Mesenchymal stem cell (in vitro differentiated cells and primary cell): Measurements from ENCODE around the gene PRRG2.

Experiments used
- DNase-seq: peaks from one replicate; pipeline ENCODE4 v3.0.0-alpha.2; 2013
- H2AFZ ChIP-seq: one replicate; pipeline ENCODE4 v1.6.1; 2013; ENCODE audit warnings: low read depth, mild to moderate bottlenecking, control low read depth, inconsistent platforms, low read length, moderate library complexity
- H2AK5ac ChIP-seq: 2 replicates; pipeline ENCODE4 v1.6.1; 2013; ENCODE audit warnings: low read length, moderate library complexity, mild to moderate bottlenecking, inconsistent platforms; ENCODE audit not compliant: severe bottlenecking
- H2BK120ac ChIP-seq: one replicate; pipeline ENCODE4 v1.6.1; 2013; ENCODE audit warnings: low read depth, mild to moderate bottlenecking, inconsistent platforms, low read length, moderate library complexity
- H2BK12ac ChIP-seq, 2 experiments: one replicate each; pipeline ENCODE4 v1.6.1; 2013; ENCODE audit warnings: inconsistent platforms in 2 of 2, low read length in 2 of 2, mild to moderate bottlenecking in 2 of 2, moderate library complexity in 2 of 2, control low read depth in 1 of 2
- H2BK15ac ChIP-seq: one replicate; pipeline ENCODE4 v1.6.1; 2013; ENCODE audit warnings: mild to moderate bottlenecking, low read depth, inconsistent platforms; ENCODE audit not compliant: poor library complexity, severe bottlenecking
- H2BK5ac ChIP-seq: 2 replicates; pipeline ENCODE4 v1.6.1; 2013; ENCODE audit warnings: low read depth, mild to moderate bottlenecking, low read length, control low read depth, inconsistent platforms; ENCODE audit not compliant: poor library complexity, severe bottlenecking
- H3K14ac ChIP-seq, 2 experiments: one replicate each; pipeline ENCODE4 v1.6.1; 2013; ENCODE audit warnings: inconsistent platforms in 2 of 2, low read length in 2 of 2, control low read depth in 1 of 2, mild to moderate bottlenecking in 1 of 2, moderate library complexity in 1 of 2
- H3K18ac ChIP-seq, 2 experiments: one replicate each; pipeline ENCODE4 v1.6.1; 2013; ENCODE audit warnings: inconsistent platforms in 2 of 2, low read length in 2 of 2, control low read depth in 1 of 2, low read depth in 1 of 2, mild to moderate bottlenecking in 1 of 2
- H3K23ac ChIP-seq, 2 experiments: one replicate each; pipeline ENCODE4 v1.6.1; 2013; ENCODE audit warnings: inconsistent platforms in 2 of 2, low read length in 2 of 2, mild to moderate bottlenecking in 2 of 2, moderate library complexity in 2 of 2, control low read depth in 1 of 2
- H3K27ac ChIP-seq: 2 replicates; pipeline ENCODE4 v1.5.1; 2013; ENCODE audit warnings: mild to moderate bottlenecking, moderate library complexity, low read length, control low read depth, inconsistent platforms; ENCODE audit not compliant: poor library complexity, severe bottlenecking
- H3K27me3 ChIP-seq, 2 experiments: 2 replicates each; pipeline versions ENCODE4 v1.6.1 to v1.7.0; 2013; ENCODE audit warnings: low read length in 2 of 2, mild to moderate bottlenecking in 2 of 2, moderate library complexity in 2 of 2, control low read depth in 1 of 2, inconsistent platforms in 1 of 2; ENCODE audit not compliant: control insufficient read depth in 1 of 2, insufficient read depth in 1 of 2
- H3K36me3 ChIP-seq, 2 experiments: 2 replicates each; pipeline versions ENCODE4 v1.6.1 to v1.7.0; 2013; ENCODE audit warnings: low read length in 2 of 2, control low read depth in 1 of 2, inconsistent platforms in 1 of 2, low read depth in 1 of 2, mild to moderate bottlenecking in 1 of 2; ENCODE audit not compliant: insufficient read depth in 2 of 2, control insufficient read depth in 1 of 2
- H3K4ac ChIP-seq, 2 experiments: one replicate each; pipeline ENCODE4 v1.6.1; 2013; ENCODE audit warnings: inconsistent platforms in 2 of 2, low read length in 2 of 2, mild to moderate bottlenecking in 2 of 2, moderate library complexity in 2 of 2, control low read depth in 1 of 2, low read depth in 1 of 2
- H3K4me1 ChIP-seq: 2 replicates; pipeline ENCODE4 v1.6.1; 2013; ENCODE audit warnings: low read depth, low read length, control low read depth; ENCODE audit not compliant: control insufficient read depth, insufficient read depth
- H3K4me2 ChIP-seq: 2 replicates; pipeline ENCODE4 v1.6.1; 2013; ENCODE audit warnings: low read length, mild to moderate bottlenecking, inconsistent platforms; ENCODE audit not compliant: poor library complexity, severe bottlenecking
- H3K4me3 ChIP-seq, 2 experiments: 2 replicates each; pipeline versions ENCODE4 v1.5.1 to v1.7.0; 2013; ENCODE audit warnings: low read length in 2 of 2, mild to moderate bottlenecking in 2 of 2, control low read depth in 1 of 2, low read depth in 1 of 2; ENCODE audit not compliant: insufficient read depth in 1 of 2
- H3K79me1 ChIP-seq: replicated peaks from 2 replicates; pipeline ENCODE4 v1.6.1; 2013; ENCODE audit warnings: mild to moderate bottlenecking, control low read depth, low read length, inconsistent platforms; ENCODE audit not compliant: poor library complexity, severe bottlenecking
- H3K9ac ChIP-seq: 2 replicates; pipeline ENCODE4 v1.7.0; 2013; ENCODE audit warnings: mild to moderate bottlenecking, low read length, moderate library complexity
- H3K9me3 ChIP-seq: 2 replicates; pipeline ENCODE4 v1.7.0; 2013; ENCODE audit warnings: mild to moderate bottlenecking, low read length; ENCODE audit not compliant: control insufficient read depth
- H4K8ac ChIP-seq: one replicate; pipeline ENCODE4 v1.6.1; 2013; ENCODE audit warnings: inconsistent platforms, mild to moderate bottlenecking, low read length, moderate library complexity
- H4K91ac ChIP-seq: one replicate; pipeline ENCODE4 v1.6.1; 2013; ENCODE audit warnings: mild to moderate bottlenecking, low read length, inconsistent platforms
- WGBS: methylation state at CpG from one replicate; pipeline ENCODE4 v1.1.7; 2013; ENCODE audit warnings: mixed read lengths; 5-methylcytosine and 5-hydroxymethylcytosine counted together

PRRG2 gene

DNA sequence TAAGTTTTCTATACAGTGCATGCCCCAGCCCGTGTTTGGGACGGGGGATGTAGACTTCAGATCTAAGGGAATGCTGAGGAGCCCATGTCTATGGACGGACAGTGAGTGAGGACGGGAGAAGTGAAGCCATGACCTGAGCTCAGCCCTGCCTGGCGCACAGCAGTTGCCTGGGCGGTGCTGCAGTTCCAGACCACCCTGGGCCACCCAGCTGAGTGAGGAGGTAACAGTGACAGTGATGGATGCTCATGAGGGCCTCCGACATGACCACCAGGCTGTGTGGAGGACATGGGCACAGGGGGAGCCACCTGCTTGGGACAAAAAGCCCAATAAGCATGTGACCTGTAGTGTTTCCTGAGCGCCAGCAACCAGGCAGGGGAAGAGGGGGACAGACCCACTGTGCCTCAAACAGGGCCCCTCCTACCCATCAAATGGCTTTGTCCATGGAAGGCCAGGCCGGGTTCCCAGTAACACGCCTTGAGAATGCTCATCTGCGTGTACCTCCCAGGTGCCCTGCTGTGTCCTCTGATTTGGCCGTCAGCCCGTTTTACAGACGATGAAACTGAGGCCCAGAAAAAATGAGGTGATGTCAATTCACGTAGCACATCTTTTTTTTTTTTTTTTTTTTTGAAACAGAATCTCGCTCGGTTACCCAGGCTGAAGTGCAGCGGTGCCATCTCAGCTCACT lies 23.3 kb upstream of the PRRG2 start:
- H2AK5ac ChIP-seq = no peak overlapping the region
- H3K36me3 ChIP-seq = peaks cover 59 to 68% of the 10 kb centered on the region in 2 experiments
- no peak for DNase-seq
- no peak overlapping the region for H2BK15ac ChIP-seq
- H3K18ac ChIP-seq = no peak overlapping the region
- no peak overlapping the region for H2BK5ac ChIP-seq
- WGBS = 97% methylated on average over 18 of the region's 18 CpGs
- no peak overlapping the region for H2BK12ac ChIP-seq
- H4K8ac ChIP-seq = no peak overlapping the region
- H3K79me1 ChIP-seq = peaks cover 25% of the 10 kb centered on the region
- no peak overlapping the region for H3K9ac ChIP-seq
- peaks cover 7% of the 10 kb centered on the region for H3K4me1 ChIP-seq
- H2BK120ac ChIP-seq = no peak overlapping the region
- no peak overlapping the region for H2AFZ ChIP-seq
- no peak overlapping the region for H3K4ac ChIP-seq
- no peak overlapping the region for H4K91ac ChIP-seq
- H3K23ac ChIP-seq = no peak overlapping the region
- H3K9me3 ChIP-seq = no peaks in the 10 kb centered on the region
- H3K14ac ChIP-seq = no peak overlapping the region
- H3K27ac ChIP-seq = no peak overlapping the region
- H3K27me3 ChIP-seq = no peaks in the 10 kb centered on the region
- H3K4me3 ChIP-seq = no peak overlapping the region
- H3K4me2 ChIP-seq = no peak overlapping the region

DNA sequence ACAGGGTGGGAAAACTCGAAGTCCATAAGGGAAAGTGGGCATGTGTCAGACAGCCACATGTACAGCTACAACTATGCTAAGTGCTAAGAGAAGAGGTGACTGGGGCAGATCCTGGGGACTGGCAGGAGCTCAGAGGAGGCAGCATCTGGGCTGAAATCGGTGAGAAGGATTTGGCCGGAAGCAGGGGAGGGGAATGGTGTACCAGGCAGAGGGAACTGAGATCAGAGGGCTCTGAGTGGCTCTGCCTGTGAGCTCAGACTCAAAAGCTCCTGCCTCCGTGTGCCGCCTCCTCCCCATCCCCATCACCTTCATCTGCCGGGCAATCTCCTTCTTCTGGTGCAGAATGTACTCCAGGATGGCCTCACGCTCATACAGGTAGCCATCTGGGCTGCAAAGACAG lies 22.5 kb upstream of the PRRG2 start:
- H3K4me1 ChIP-seq = peaks cover 7% of the 10 kb centered on the region
- no peak overlapping the region for H3K18ac ChIP-seq
- no peaks in the 10 kb centered on the region for H3K27me3 ChIP-seq
- no peak overlapping the region for H2BK120ac ChIP-seq
- no peak overlapping the region for H2AFZ ChIP-seq
- no peak overlapping the region for H4K8ac ChIP-seq
- peaks cover 25% of the 10 kb centered on the region for H3K79me1 ChIP-seq
- no peak overlapping the region for H3K14ac ChIP-seq
- H3K4ac ChIP-seq = no peak overlapping the region
- no peak overlapping the region for H3K27ac ChIP-seq
- H2BK5ac ChIP-seq = no peak overlapping the region
- H3K9me3 ChIP-seq = no peaks in the 10 kb centered on the region
- WGBS = 95% methylated on average over 7 of the region's 7 CpGs
- no peak overlapping the region for H2BK15ac ChIP-seq
- H3K4me3 ChIP-seq = no peak overlapping the region
- no peak for DNase-seq
- H3K9ac ChIP-seq = no peak overlapping the region
- H2BK12ac ChIP-seq = no peak overlapping the region
- peaks cover 58 to 68% of the 10 kb centered on the region in 2 experiments for H3K36me3 ChIP-seq
- no peak overlapping the region for H3K23ac ChIP-seq
- no peak overlapping the region for H4K91ac ChIP-seq
- no peak overlapping the region for H2AK5ac ChIP-seq
- no peak overlapping the region for H3K4me2 ChIP-seq

DNA sequence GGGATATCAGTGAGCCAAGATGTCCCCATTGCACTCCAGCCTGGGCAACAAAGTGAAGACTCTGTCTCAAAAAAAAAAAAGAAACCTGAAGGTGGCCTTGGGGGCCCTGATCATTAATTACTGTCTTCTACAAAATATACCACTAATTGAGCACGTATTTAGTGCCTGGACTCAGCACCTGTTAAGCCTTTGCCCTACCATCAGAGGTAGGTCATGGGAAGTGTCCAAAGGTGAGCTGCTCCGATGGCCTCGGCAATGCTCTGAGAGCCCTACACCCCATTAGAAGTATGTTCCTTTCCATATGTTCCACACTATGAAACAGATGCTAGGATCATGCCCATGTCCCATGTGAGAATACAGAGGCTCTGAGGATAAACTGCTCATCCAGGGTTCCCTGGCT lies 21.7 kb upstream of the PRRG2 start:
- H3K23ac ChIP-seq = no peak overlapping the region
- no peak overlapping the region for H4K91ac ChIP-seq
- no peaks in the 10 kb centered on the region for H3K9me3 ChIP-seq
- no peak overlapping the region for H2BK15ac ChIP-seq
- no peak overlapping the region for H3K18ac ChIP-seq
- no peak overlapping the region for H4K8ac ChIP-seq
- no peak overlapping the region for H2AK5ac ChIP-seq
- H3K4ac ChIP-seq = no peak overlapping the region
- no peaks in the 10 kb centered on the region for H3K27me3 ChIP-seq
- no peak overlapping the region for H3K4me2 ChIP-seq
- no peak overlapping the region for H3K9ac ChIP-seq
- no peak overlapping the region for H2BK120ac ChIP-seq
- peaks cover 25% of the 10 kb centered on the region for H3K79me1 ChIP-seq
- no peak overlapping the region for H2BK12ac ChIP-seq
- H2BK5ac ChIP-seq = no peak overlapping the region
- peaks cover 57 to 64% of the 10 kb centered on the region in 2 experiments for H3K36me3 ChIP-seq
- DNase-seq = no peak
- H3K4me1 ChIP-seq = peaks cover 5% of the 10 kb centered on the region
- H3K4me3 ChIP-seq = no peak overlapping the region
- H2AFZ ChIP-seq = no peak overlapping the region
- WGBS = 98% methylated on average over 3 of the region's 3 CpGs
- H3K27ac ChIP-seq = no peak overlapping the region
- no peak overlapping the region for H3K14ac ChIP-seq

DNA sequence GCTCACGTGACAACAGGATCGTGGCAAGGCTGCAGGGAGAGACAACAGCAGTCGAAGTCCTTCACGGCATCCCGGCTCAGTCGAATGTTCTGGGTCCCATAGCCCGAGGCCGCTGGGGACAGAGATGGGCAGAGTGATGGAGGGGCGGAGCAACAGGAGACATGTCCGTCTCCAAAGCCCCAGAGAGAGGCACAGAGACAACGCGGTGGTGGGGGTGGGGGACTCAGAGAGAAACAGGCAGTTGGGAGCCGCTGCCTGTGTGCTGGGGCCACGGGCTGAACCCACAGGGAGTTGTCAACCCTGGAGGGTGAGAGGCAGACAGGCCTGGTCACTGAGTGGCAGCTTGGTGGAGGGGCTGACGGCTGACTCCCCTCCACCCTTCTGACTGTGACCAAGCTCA lies 21.2 kb upstream of the PRRG2 start:
- peaks cover 5% of the 10 kb centered on the region for H3K4me1 ChIP-seq
- H3K4ac ChIP-seq = no peak overlapping the region
- no peak overlapping the region for H4K91ac ChIP-seq
- H3K27ac ChIP-seq = no peak overlapping the region
- H2BK12ac ChIP-seq = peak overlapping the region in 1 of 2 experiments; percentile 35
- no peak overlapping the region for H3K14ac ChIP-seq
- no peak overlapping the region for H2BK5ac ChIP-seq
- H2AFZ ChIP-seq = no peak overlapping the region
- no peak overlapping the region for H2BK120ac ChIP-seq
- no peak overlapping the region for H3K9ac ChIP-seq
- H3K79me1 ChIP-seq = peaks cover 25% of the 10 kb centered on the region
- peak overlapping the region; percentile 10 for H4K8ac ChIP-seq
- H3K4me3 ChIP-seq = no peak overlapping the region
- no peaks in the 10 kb centered on the region for H3K27me3 ChIP-seq
- H3K23ac ChIP-seq = peak overlapping the region in 1 of 2 experiments; percentile 38
- no peak overlapping the region for H2BK15ac ChIP-seq
- H3K4me2 ChIP-seq = no peak overlapping the region
- DNase-seq = no peak
- no peaks in the 10 kb centered on the region for H3K9me3 ChIP-seq
- H3K18ac ChIP-seq = peak overlapping the region in 1 of 2 experiments; percentile 74
- no peak overlapping the region for H2AK5ac ChIP-seq
- 90% methylated on average over 15 of the region's 15 CpGs for WGBS
- peaks cover 52 to 60% of the 10 kb centered on the region in 2 experiments for H3K36me3 ChIP-seq
